HG03521 (cell line): ENCODE results near the gene MRS2.

Experiments used
- ATAC-seq: cut with Tn5 transposase; IDR thresholded peaks from one replicate; pipeline ENCODE4 v1.9.1; 2021; ENCODE audit warnings: mild to moderate bottlenecking, moderate library complexity; ENCODE audit not compliant: unreplicated experiment

MRS2 gene

DNA sequence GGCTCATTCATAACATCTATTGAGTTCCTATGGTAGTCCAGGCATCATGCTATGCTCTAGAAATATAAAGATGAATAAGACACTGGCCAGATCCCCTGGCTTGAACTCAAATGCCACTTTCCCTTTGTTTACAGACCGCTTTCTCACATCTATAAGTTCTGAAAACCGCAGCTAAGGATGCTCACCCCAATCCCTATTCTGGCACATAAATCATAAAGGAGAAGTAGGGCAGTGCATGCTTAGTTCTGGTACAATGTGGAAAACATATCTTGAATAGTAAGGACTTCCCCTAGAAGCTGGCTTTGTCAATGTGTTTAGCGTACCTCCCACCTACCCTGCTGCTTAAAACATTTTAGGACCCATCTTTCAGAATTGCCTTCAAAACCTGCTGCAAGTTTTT is 26.4 kb downstream of the MRS2 start:
- ATAC-seq = no peak

DNA sequence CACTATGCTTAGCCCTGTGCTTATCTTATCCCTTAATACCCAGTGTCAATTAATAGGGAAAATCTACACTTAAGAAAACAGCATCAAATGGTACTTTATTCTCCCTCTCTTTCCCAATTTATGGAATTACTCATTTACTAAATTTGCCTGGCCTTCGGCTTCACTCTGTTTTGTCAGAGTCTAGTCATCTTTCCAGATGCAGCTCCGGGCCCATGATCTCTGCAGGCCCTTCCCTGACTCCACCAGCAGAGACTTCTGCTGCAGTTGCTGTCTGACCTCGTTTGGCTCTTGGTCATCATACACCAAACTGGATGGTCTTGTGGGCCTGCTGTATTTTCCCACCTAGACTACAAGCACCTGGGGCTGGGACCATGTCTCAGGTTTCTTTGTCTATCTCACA is 27.4 kb downstream of the MRS2 start:
- ATAC-seq = no peak

DNA sequence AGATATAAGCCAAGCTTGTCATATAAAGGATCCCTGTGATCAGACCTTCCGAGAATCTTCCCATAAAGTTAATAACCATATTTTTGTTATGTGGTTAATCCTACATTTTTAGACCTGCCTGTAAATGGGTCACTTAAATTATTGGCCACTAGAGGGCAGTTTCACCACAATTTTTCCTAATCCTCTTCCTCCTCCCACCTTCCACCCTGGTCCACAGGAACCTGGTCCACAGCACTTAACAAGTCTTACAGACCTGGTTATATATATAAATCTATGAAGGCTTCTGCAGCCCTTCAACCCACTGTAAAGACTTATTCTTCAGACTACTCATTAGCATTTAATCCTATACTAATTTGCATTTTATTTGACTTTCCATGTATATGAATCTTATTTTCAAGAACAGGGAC is 28.3 kb downstream of the MRS2 start:
- ATAC-seq = no peak

- ATAC-seq = no peak
These were observed 29.9 kb downstream of the MRS2 start for GRCh38 chr6:24432611-24433010.

DNA sequence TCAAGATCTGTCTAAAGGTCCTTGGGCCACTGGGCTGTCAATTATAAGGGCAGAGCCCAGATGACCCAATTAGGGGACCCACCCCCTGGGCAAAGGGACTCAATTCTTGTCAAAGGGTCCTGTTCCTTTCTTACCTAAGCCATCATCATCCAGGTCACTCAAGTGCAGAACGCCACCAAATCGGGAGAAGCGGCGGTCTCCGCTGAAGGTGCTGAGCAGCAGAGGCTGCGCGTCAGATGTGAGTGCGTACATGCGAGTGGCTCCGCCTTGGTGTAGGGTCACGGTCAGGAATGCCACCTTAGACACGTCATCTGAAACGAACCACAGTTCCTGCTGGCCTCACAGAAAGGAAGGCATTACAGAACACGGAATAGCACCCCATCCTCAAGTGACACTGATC is 34.2 kb downstream of the MRS2 start:
- ATAC-seq = no peak

DNA sequence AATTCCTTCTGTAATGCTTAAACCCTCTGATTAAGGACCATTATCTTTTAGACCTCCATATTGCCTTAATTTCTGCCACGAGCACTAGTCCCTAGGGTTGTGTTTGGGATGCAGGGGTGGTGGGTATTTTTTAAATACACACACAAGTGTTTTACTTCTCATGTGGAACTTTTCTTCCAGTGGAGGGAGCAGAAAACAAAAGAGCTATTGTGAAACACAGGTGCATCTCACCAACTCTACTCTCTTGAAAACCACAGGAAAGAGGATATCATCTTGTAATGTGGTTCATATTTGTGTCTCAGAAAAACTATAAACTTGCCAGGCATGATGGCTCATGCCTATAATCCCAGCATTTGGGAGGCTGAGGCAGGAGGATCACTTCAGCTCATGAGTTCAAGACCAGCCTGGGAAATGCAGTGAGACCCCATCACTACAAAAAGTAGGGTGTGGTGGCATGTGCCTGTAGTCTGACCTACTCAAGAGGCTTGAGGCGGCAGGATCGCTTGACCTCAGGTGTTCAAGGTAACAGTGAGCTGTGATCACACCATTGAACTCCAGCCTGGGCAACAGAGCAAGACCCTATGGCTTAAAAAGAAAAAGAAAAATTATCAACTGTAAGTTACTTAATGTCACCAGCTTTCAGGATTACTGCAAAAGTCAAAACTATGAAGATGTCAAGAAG is 37.3 kb downstream of the MRS2 start:
- no peak for ATAC-seq

- ATAC-seq = no peak
These were observed 38.3 kb downstream of the MRS2 start for GRCh38 chr6:24440897-24441598.

DNA sequence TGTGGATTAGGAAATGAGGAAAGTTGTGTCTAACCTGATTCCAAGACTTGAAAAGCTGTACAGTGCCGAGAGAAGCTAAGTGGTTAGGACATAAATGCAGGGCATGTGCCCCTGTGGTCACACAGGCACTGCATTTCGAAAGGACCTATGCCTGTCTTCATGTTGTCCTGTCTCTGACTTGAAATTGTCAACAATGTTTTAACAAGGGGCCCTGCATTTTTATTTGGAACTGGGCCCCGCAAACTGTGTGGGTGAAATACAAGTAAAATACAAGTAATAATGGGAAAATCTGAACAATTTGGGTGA is 38.8 kb downstream of the MRS2 start:
- no peak for ATAC-seq

- ATAC-seq = no peak
These were observed 41.9 kb downstream of the MRS2 start for GRCh38 chr6:24444588-24444987.

DNA sequence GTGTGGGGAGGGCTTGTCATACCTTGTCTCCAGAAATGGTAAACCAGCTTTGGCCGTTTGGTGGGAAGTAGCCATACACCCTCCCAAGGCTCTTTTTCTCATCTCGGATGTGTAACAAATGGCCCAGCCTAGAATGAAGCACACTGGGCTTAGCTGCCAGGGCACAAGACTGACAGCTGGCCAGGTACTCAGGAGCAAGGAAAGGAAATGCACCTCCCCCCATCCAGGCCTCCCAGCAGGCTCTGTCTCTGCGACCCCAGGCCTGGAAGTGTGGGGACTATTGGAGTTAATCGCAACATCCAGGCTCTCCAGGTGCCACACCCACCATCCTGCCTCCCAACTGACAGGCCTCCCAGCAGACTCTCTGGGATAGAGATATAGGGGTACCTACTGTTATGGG is 43.0 kb downstream of the MRS2 start:
- no peak for ATAC-seq

GRCh38 chr6:24446670-24447069 is 43.9 kb downstream of the MRS2 start:
- ATAC-seq = no peak

DNA sequence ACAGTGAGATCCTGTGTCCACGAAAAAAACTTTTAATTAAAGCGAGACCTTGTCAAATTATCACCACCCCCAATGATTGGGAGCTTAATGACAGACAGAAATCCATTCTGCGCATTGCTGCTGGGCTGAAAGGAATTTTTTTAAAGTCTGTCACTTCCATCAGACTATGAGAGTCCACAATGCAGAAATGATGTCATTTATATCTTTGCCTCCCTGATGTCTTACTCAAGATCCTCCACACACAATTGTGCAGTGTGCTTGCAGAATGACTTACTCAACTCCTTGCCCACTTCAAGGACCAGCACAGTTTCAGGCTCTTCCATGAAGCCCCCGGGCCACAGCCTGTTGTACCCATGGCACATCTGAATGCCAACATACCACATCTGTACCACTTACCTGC is 45.7 kb downstream of the MRS2 start:
- no peak for ATAC-seq

GRCh38 chr6:24448828-24449525 is 46.2 kb downstream of the MRS2 start:
- ATAC-seq = no peak

- ATAC-seq = no peak
These were observed 49.0 kb downstream of the MRS2 start for GRCh38 chr6:24451581-24452388.

DNA sequence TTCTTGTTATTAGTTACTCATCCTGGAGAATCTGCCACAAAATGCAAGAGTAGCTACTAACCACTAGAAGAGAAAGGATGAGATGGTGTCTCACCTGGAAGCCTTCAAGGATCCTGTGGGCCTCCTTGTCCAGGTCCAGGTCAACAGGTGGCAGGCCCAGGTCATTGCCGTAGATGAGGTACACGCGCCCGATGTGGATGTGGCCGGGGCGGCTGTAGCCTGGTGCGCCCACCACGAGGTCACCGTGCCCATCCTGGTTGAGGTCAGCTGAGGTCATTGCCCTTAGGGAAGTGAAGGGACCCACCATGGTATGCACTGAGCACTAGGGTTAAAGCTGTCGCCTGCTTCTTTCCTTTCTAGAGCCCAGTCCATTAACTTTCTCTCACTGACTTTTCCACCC is 51.2 kb downstream of the MRS2 start:
- ATAC-seq = no peak

GRCh38 chr6:24454452-24454851 is 51.7 kb downstream of the MRS2 start:
- ATAC-seq = no peak

- ATAC-seq = no peak
These were observed 52.3 kb downstream of the MRS2 start for GRCh38 chr6:24455061-24455460.

DNA sequence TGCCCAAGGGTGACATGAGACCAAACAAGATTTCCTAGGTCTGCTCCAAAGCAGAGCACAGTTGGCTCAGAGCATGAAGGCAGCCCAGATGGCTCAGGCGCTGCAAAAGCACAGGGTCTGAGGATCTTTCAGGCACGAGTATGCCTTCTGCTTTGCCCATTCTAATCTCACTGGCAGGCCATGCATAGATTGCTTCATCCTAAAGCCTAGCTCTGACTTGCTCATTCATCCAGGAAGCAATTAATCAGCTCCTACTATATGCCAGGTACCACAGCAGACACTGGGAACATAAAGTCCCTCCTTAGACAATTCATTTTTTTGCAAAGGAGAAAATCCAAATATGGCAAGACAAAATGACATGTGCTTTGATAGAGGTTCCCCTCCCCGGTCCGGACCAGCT is 55.4 kb downstream of the MRS2 start:
- no peak for ATAC-seq

DNA sequence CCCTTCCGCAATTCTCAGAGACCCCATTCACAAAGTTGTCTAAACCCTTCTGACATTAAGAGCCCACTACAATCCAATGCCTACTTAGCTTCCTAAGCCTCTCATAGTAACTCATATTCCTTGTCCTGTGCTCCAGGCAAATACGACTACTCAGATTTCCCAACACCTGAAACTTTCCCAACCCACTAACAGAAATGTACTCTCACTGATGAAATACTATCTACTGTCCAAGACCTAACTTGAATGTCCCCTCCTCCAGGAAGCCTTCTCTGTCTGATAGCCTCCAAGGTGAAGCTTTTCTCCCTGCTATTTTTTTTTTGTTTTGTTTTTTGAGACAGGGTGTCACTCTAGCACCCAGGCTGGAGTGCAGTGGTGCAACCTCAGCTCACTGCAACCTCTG is 56.2 kb downstream of the MRS2 start:
- ATAC-seq = no peak

DNA sequence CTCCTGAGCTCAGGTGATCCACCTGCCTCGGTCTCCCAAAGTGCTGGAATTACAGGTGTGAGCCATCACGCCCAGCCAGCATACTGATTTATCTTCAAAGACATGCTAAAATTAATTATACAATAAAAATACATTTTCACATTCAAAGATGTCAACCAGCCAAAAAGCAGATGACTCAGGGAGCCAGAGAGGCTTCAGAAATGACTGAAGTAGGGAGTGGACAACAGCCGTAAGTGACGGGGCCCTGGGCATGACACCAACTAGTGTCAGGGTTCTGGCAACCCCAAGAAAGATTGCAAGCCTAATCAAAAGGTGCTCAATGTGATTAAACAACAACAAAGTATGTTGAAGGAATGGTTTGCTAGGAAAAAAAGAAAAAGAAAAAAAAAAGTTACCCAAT is 58.2 kb downstream of the MRS2 start:
- no peak for ATAC-seq

GRCh38 chr6:24464253-24465038 is 61.7 kb downstream of the MRS2 start:
- no peak for ATAC-seq
